ENCODE measurements around the gene KDM3B.
A peak's percentile ranks its signal among the peaks of the same experiment; 100 is the strongest.

The KDM3B gene

GRCh38 chr5:138459311-138459933, 106.9 kb downstream of the KDM3B start:
- DNase-seq (ENCODE audit: low read depth): no peak
- H3K4me3 ChIP-seq (ENCODE audit: control insufficient read depth, low read depth, low read length): no peak overlapping the region
- no peak for TF ChIP-seq CTCF (IDR thresholded peaks at IDR 0.05; ENCODE audit: control insufficient read depth, insufficient read depth, low read depth, low read length, missing control alignments)

GRCh38 chr5:138460032-138460693, 107.7 kb downstream of the KDM3B start:
- H3K4me3 ChIP-seq (ENCODE audit: control insufficient read depth, low read depth, low read length): no peak overlapping the region
- TF ChIP-seq CTCF (IDR thresholded peaks at IDR 0.05; ENCODE audit: control insufficient read depth, insufficient read depth, low read depth, low read length, missing control alignments): no peak
- DNase-seq (ENCODE audit: low read depth): no peak

GRCh38 chr5:138461343-138462125, 109.0 kb downstream of the KDM3B start:
- peak; percentile 57 for DNase-seq (ENCODE audit: low read depth)
- no peak overlapping the region for H3K4me3 ChIP-seq (ENCODE audit: control insufficient read depth, low read depth, low read length)
- TF ChIP-seq CTCF (IDR thresholded peaks at IDR 0.05; ENCODE audit: control insufficient read depth, insufficient read depth, low read depth, low read length, missing control alignments): no peak

GRCh38 chr5:138463419-138464007, 111.0 kb downstream of the KDM3B start:
- peak; percentile 17 for TF ChIP-seq CTCF (IDR thresholded peaks at IDR 0.05; ENCODE audit: control insufficient read depth, insufficient read depth, low read depth, low read length, missing control alignments)

GRCh38 chr5:138464008-138464387, 111.5 kb downstream of the KDM3B start:
- peak overlapping the region; percentile 86 for H3K4me3 ChIP-seq (ENCODE audit: control insufficient read depth, low read depth, low read length)
- peak; percentile 80 for DNase-seq (ENCODE audit: low read depth)
- TF ChIP-seq CTCF (IDR thresholded peaks at IDR 0.05; ENCODE audit: control insufficient read depth, insufficient read depth, low read depth, low read length, missing control alignments): peak; percentile 70

More at GRCh38 chr5:138463419-138464007, 111.0 kb downstream of the KDM3B start:
- no peak for DNase-seq (ENCODE audit: low read depth)
- H3K4me3 ChIP-seq (ENCODE audit: control insufficient read depth, low read depth, low read length): peak overlapping the region; percentile 86
